HG02884 (cell line): Measurements from ENCODE around the gene LRRD1.
"Not testable (repeated sequence)": the region's sequence is repeated elsewhere in the genome, so short reads cannot be mapped to it uniquely, and the experiment has no call there.

Experiments used
- ATAC-seq: cut with Tn5 transposase; IDR thresholded peaks from one replicate; pipeline ENCODE4 v1.9.1; 2021; ENCODE audit warnings: mild to moderate bottlenecking, moderate library complexity; ENCODE audit not compliant: unreplicated experiment

LRRD1 gene

GRCh38 chr7:92142791-92143190 lies 36.2 kb downstream of the LRRD1 start:
- ATAC-seq = not testable (repeated sequence)

DNA sequence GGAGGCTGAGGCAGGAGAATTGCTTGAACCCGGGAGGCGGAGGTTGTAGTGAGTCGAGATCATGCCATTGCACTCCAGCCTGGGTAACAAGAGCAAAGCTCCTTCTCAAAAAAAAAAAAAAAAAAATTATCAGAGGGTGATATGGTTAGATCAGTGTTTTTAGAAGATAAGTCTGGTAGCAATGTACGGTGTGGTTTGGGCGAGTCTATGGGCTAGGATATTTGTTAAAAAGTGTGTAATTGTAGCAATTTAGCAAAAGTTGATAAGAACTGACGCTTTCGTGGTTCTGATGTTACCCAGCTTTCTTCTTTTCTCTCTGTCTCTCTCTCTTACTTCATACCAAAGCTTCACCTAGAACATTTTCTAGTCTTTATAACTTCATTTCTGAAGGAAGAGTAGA lies 37.8 kb downstream of the LRRD1 start:
- ATAC-seq = no peak

DNA sequence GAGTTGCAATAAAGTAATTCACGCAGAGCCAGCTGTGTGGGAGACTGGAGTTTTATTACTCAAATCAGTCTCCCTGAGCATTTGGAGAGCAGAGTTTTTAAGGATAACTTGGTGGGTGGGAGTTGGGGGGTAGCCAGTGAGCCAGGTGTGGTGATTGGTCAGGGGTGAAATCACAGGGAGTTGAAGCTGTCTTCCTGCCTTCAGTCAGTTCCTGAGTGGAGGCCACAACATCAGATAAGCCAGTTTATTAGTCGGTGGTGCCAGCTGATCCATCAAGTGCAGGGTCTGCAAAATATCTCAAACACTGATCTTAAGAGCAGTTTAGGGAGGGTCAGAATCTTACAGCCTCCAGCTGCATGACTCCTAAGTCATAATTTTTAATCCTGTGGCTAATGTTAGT lies 41.4 kb downstream of the LRRD1 start:
- ATAC-seq = no peak

GRCh38 chr7:92135052-92135889 lies 43.7 kb downstream of the LRRD1 start:
- no peak for ATAC-seq

DNA sequence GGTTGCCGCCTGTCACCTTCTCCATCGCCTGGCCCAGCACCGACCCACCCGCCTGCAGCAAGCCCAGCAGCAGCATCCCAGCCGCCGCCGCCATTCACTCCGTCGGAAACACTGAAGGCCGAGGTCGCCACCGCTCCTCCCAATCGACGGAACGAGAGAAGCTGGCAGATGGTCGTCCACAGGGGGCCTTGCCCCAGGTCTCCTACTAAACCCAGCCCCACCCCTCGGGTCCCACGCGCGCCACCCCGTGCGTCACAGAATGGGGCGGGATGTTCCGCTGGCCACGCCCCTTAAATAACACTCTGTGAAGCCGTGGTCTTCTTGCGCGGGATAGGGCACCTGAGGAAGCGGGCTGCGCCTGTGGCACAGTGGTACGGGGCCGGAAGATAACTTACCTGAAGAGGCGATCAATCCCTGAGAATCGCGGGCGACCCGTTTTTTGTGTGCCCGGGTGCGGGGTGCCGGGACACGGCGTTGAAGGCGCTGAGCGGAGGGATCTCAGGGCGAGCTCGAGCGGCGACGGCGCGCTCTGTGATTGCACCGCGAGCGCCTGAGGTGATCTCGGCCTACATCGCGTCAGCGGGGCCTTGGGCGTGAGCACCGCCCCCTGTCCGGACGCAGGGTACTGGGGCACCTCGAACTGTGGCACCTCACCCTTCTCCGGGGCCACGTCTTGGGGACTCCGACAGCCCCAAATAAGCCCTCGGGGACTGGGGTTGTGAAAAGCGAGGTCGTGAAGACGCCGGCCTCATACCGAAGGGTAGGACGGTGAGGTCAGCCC lies 44.5 kb downstream of the LRRD1 start, which contains the start of gene CYP51A1:
TSS of gene CYP51A1 (minus strand) at position 207 of the 781 bp plus-strand sequence. CDS start at position 94, 113 bp downstream.
- ATAC-seq = peak; percentile 89

DNA sequence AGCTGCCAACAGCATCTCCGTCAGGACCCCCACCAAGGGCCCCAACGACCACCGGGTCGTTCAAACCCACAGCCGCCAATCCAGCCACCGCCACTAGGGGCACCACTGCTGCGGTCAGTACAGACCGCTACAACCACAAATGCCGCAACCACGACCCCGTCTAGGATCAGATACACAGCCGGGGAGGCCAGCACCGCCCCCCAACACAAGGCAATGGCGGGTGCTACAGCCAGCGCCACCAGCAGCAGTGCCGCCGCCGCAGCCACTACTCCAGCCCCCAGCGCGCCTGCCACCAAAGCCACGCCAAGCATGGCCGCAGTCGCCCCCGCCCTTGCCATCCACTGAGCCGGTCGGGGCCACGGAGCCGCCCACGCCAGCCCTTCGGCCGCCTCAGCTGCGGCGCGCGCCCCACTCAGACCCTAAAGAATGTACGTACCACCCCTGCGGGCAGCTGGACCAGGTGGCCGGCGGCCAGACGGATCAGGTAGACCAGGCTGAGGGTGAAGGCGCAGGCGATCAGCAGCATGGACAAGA lies 45.1 kb downstream of the LRRD1 start:
- peak; percentile 18 for ATAC-seq

DNA sequence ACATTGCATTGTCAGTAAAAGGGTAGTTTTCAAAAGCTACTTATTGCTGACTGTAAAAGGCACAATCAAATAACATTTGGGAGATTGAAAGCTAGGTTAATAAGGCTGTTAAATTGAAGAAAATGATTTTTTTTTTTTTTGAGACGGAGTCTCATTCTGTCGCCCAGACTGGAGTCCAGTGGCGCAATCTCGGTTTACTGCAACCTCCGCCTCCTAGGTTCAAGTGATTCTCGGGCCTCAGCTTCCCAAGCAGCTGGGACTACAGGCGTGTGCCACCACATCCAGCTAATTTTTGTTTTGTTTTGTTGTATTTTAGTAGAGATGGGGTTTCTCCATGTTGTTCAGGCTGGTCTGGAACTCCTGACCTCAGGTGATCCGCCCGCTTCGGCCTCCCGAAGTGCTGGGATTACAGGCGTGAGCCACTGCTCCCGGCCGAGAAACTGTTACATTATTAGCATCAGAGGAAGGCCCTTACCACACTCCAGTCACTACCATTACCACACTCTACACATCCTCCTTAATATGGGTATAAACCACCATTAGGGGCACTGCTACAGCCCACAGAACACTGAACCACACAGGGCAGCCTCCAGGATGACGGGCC lies 45.7 kb downstream of the LRRD1 start:
- ATAC-seq = peak; percentile 9

GRCh38 chr7:92131764-92132330 lies 47.1 kb downstream of the LRRD1 start:
- ATAC-seq = no peak

DNA sequence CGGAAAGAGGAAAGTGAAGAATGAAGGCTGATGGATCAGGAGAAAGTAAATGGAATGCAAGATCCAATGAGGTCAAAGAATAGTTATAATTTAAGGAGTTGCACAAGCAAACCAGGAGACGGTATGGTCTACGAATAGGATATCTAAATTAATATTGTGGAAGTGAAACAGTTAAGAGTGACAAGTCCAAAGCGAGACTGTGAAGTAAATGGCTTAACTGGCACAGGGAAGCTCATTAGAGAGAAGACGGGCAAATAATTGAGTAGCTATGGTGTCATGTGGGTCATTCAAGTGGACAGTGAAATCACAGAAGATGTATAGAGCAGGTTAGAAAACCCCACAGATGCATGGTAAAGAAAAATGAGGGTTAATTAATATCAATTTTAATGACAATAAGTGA lies 47.8 kb downstream of the LRRD1 start:
- ATAC-seq = no peak

GRCh38 chr7:92121681-92122080 lies 57.3 kb downstream of the LRRD1 start:
- no peak for ATAC-seq

DNA sequence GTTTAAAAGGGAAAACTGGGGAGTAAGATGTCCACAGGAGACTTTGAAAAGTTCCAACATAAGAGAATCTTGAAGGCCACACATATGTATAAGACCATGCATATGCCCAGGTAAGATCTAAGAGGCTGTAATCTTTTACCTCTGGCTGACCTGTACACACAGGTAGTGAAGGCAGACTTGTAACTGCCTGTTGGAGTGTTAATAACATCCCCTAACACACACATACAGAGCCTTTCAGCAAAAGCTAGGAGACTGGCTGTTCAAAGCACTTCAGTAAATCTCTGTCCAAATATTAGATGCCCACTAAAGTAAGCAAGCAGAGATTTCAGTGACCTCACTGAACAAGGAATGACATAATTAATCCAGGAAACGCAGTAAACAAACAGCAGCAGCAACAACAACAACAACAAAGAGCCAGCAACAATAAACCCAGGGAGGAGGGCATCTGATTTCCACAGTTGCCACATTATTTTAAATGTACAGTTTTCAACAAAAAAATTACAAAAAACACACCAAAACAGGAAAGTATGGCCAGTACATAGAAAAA lies 59.7 kb downstream of the LRRD1 start:
- ATAC-seq = no peak

GRCh38 chr7:92116949-92117348 lies 62.0 kb downstream of the LRRD1 start:
- no peak for ATAC-seq

GRCh38 chr7:92115821-92116220 lies 63.1 kb downstream of the LRRD1 start:
- ATAC-seq = no peak

GRCh38 chr7:92110857-92111256 lies 68.1 kb downstream of the LRRD1 start:
- no peak for ATAC-seq

GRCh38 chr7:92108821-92109220 lies 70.1 kb downstream of the LRRD1 start:
- ATAC-seq = no peak

GRCh38 chr7:92102862-92103261 lies 76.1 kb downstream of the LRRD1 start:
- not testable (repeated sequence) for ATAC-seq

- ATAC-seq = no peak
Observed at GRCh38 chr7:92100534-92100933, 78.4 kb downstream of the LRRD1 start.

GRCh38 chr7:92095380-92095779 lies 83.6 kb downstream of the LRRD1 start:
- no peak for ATAC-seq
